Cortex of kidney (tissue), 1 donor: ENCODE measurements around the gene HAUS7.

ENCODE experiments used
- DNase-seq: peaks from one replicate; lab custom pipeline; 2025; lab: John Stamatoyannopoulos, UW

Gene HAUS7

DNA sequence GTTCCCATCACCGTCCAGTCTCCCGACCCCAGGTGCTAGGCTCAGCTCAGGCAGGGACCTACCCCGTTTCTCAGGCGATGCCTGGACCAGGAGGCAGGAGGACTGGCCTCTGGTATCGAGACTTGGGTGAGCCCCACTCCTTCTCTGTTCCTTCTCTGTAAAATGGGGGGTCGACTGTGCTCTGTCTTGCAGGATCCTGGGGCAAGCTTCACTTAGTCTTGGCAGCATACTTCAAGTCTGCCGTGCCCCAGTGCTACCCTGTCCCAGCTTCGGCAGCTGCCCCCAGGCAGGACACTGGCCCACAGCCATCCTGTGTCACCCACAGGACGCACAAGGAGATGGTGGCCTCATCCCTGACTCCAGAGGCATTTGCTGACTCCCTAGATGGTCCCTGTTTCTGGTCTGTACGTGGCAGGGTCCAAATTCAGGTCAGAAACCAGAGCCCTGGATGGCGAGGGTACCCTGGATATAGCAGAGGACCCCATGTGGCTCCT lies 7.0 kb upstream of the HAUS7 start:
- no peak for DNase-seq

DNA sequence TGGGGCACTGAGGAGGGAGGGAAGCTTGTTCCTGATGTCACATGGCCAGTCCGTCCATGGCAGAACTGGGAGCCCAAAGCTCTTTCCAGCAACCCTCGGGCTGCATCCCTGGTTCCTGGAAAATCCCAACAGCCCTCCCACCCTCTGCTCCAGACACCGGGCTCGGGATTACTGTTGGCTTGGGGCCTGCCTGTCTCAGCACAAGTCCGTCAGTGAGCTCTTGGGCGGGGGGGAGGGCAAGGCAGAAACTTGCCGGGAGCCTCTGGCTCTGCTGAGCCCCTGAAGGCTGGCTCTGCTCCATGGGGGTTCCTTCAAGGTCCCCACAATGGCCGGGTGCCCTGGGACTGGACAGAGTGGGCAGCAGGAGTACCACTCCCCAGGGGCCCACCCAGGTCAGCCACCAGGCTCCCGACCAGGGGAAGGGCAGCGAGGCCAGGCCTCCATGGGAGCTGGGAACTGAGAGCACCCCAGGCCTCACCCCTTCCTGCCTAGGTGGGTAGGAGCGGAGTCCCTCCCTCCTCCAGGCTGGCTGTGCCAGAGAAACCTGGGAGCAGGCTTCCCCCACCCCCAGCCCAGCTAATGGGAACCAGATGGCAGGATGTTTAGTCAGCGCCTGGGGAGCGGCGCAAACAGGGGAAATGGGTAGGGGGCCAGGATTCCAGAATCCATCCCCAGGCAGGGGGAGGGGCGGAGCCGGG lies 6.4 kb upstream of the HAUS7 start:
- no peak for DNase-seq

DNA sequence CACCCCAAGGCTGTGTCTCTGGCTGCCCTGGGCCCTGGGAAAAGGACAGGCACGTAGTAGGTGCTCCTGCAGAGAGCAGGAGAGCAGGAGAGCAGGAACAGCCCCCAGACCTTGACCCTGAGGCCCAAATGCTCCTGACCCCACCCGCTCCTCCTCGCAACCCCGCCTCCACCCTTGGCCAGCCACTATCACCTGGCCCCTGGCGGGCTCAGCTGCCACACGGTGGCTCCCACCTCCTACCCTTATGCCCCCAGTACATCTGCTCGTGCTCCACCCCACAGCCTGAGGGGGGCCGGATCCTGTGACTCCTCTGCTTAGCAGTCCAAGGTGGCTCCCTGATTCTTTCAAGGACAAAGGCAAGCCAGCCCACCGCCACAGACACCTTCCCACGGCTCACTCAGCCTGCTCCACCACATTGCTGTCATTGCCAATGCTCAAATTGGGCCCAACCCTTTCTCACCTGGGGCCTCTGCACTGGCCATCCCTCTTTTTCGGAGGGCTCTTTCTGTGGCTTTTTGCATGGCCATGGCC lies 5.4 kb upstream of the HAUS7 start:
- no peak for DNase-seq

DNA sequence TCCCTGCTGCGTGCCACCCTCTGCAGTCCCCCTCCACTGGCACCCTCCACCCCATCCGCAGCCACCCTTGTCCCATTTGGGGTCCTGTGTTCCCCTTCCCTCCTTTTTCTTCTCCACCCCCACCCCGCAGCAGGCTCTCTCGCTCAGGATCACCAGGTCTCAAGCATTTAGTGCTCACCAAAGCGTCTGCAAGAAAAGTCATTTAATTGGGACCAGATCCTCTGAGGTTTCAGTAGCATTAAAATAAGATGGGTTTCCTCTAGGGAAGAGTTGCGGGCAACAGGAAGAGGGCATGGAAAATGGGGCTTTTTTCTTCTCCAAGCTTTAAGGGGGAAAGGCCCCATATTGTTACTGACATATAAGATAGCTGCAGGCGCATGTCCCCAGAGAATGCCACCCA lies 4.9 kb upstream of the HAUS7 start:
- DNase-seq: no peak

DNA sequence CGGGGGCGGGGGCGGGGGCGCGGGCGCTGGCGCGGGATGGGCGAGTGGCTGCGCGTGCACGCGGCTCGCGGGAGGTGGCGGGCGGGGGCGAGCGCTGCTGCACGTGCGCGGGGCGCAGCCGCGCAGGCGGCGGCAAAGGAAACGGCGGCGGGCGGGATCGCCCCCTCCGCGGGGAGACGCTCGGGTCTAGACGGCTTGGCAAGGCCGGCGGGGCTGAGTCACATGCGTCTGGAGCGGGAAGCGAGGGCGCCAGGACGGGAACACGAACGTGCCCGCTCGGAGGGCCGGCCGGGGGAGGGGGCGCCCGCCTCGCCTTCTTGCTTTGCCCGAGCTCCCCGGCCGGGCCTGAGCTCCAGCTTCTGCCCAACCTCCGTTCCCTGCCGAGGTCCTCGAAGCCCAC lies 4.3 kb upstream of the HAUS7 start:
- DNase-seq: no peak

DNA sequence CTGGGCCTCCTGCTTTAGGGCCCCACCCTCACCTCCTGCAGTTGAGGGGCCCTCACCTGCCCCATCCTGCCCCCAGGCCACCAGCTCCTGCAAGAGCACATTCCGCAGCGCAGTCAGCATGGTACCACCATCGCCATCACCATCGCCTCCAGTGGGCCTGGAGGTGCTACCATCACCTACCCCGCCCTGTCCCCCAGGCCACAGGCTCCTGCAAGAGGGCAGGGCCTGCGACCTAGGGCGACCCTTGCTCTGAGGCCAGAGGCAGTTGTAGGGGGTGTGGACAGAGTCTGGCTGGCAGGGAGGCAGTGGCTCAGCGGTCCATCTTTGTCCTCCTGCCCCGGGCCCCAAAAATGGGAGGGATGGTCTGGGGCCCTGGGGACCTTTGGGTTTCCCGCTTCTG lies 3.9 kb upstream of the HAUS7 start:
- no peak for DNase-seq

DNA sequence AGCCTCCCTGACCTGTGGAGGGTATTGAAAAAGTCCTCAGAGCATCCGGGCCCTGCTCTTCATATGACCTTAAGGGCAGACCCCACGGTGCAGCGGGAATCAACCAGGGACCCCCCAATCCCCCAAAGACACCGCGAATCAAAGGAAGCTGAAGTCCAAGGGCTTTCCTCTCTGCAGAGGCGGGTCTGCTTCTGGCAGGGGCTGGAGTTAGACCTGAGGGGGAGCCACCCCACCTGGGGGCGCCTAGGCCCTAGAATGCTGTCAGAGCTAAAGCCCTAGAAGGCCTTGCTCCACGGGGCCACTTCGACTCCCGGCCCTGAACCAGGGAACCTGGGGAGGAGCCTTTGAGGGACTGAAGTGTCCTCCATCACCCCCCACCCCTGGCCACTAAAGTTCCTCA lies 2.8 kb upstream of the HAUS7 start:
- DNase-seq: no peak

DNA sequence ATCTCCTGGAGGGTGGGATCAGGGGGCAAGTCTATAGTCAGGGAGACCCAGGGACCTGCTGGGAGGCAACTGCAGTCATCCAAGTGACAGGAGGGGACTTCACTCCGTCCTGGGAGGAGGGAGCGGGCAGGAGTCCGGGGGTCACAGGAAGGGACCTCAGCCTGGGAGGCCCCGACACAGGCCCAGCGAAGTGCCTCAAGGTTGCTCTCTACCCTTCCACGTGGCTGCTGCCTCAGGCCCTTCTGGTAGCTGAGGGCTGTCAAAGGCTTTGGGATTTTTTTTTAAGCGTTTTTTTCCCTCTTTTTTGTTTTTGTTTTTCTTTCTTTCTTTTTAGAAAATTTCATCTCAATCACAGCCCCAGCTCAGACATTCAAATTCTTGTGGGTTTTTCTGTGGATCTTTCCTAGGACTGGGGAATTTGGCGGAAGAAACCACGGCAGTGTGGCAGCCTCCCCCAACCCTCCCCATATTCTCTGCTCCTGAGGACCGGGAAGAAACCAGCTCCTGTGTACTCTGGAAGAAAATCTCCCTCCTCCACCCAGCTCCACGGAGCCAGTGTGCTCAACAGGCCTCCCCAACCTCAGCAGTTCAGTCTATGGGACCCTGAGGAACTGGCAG lies 1.4 kb upstream of the HAUS7 start:
- no peak for DNase-seq

DNA sequence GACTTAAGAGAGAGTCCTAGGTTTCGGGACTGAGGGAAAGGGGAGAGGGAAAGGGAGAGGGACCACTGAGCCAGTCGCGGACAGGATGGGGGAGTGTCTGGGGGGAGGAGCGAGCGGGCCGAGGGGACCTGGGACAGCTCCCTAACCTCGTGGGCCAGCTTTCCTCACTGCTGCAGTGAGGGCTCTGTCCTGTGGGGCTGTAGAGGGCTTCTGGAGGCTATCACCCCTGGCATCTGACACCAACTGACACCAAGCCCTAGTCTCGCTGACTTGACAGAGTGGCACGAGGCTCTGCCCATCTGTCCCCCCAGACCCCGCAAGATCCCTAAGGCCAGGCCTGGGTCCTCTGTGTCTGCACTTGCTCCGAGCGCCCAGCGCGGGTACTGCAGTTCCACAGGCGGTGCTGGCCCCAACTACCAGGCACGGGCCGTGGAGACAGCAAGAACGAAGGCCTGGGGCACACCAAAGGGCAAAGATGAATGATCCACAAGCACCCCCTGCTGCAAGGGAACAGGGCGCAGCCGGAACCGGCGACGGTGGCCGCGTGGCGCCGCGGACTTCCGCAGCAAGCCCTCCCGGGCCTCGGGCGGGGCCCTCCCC lies 465 bp downstream of the HAUS7 start:
- DNase-seq: no peak

DNA sequence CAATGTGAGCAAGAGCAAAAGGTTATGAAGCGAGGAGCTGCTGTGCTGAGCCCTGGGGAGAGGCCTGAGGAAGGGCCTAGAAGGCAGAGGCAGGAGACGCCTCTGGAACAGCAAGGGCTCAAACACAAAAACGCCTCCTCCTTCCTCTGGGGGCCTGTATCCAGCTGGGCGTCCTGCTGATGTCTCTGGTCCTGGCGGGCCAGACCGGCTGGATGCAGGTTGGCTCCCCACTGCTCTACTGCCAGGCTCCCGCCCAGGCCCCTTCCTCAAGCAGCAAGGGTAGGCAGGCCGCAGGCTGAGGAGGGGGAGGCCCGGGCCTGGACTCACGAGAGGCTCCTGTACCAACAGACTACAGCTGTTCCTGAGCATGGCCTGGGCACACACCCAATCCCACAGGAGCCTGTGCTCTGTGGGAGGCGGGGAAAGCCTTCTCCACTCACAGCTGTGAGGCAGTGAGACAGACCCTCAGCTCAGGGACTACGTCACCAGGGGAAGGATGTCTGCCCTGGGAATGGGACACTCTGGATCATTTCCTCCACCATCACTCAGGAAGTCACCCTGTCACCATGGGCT lies 2.3 kb downstream of the HAUS7 start:
- DNase-seq: no peak

DNA sequence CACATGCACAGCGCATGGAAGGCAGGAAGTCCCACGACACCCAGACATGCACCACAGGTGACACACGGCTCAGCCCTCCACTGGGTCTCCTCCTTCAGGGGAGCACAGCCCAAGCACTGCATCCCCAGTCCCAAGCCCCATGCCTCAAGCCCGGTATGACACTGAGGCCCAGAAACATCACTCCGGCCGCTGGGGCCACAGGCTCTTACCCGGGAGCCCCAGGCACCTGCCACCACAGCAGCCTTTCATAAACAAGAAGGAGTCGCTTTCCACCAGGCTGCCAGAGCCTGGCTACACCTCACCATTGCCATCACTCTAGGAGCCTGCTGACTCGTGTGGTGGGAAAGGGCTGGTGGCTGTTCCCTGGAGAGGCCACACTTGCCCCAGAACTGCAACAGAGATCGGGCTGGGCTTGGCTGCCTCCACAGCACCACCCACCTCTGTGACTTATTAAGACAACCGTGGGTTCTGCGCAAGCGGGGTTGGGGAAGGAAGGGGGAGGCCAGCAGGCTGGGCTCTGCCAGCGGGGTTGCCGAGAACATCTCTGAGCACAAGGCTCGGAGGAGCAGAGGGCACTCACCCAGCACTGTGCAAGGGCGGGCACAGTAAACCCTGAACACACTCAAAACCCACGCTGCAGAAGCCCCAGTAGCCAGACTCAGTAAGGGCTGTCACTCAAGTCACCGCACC lies 4.5 kb downstream of the HAUS7 start:
- DNase-seq: no peak

DNA sequence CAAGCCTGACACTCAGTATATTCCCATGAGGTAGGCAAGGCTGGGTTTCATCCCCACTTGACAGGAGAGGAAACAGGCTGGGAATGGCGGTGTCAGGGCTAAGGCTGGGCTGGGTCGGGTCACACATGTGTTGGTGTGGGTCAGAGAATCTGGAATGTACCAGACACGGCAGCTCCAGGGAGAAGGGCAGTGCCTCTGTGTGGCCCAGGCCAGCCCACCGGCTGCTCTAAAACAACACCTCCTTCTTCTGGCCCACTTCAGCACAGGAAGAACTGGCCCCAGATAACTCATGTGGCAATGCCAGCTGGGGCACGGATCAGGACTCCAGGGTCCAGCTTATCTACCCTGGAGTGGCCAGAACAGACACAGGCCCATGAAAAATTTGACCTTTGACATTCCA lies 6.3 kb downstream of the HAUS7 start:
- no peak for DNase-seq

DNA sequence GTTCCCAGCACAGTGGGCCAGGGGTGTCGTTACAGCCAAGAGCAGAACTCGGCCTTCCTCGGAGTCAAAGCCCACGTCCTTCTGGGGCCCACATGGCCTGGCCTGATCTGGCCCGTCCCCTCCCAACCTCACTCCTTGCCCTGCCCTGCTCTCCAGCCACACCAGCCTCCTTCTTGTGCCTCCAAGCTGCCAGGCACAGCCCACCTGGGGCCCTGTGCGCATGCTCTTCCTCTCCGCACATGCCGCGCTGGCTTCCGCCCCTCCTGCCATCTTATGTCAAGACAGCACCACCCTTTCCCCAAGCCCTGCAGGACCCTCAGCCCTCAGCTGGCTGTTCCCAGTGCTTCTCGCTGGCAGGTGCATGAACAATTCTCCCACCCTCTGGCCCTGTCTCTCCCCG lies 6.8 kb downstream of the HAUS7 start:
- no peak for DNase-seq

DNA sequence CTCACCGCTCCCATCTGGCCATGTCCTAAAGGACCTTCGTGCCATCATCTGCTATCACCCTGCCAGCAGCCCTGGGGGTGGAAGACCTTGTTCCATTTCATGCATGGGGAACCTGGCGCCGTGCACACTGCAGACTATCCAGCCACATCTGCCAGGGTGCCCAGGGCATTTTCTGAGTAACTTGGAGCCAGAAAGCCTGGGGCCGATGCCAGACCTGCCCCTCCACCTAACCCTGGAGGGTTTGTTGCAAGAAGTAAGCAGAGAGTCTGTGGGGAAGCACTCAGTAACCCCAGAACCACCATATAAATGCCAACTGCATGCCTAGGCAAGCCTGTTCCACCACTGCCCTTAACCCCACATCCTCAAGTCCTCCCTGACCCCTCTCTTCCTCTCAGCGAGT lies 7.3 kb downstream of the HAUS7 start:
- no peak for DNase-seq

DNA sequence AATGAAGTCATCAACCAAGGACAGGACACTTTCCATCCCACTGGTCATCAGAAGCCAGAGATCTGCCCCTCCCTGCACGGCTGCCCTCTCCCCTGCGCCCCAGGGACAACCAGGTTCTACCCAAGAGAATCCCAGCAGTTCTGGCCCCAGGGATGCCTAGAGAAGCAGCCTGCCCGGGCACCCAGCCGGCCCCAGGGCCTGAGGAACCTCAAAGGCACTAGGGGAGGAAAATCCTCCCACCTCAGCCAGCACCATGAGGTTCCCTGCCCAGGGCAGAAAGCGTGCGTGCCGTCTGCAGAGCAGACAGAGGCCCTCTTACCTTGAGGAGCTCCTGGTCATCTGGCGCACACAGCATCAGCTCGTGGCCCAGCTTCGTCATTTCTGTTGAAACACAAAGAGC lies 8.1 kb downstream of the HAUS7 start:
- no peak for DNase-seq

DNA sequence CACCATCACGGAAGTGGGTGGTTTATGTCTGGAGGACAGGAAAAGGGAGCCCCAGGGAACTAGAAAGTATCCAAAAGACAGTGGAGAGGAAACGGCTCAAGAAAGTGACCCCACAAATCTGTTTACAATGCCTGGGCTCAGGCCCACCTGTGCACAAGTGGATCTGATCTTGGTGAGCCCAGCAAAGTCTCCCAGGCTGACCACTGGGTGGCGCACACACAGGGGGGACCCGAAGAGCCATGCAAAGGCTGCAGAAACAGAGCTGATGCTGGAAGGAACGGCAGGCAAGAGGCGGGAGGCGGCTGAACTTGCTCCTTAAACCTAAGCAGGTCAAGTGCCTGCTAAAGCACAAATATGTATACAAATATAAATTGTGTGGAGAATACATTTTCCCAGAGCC lies 9.6 kb downstream of the HAUS7 start:
- no peak for DNase-seq

DNA sequence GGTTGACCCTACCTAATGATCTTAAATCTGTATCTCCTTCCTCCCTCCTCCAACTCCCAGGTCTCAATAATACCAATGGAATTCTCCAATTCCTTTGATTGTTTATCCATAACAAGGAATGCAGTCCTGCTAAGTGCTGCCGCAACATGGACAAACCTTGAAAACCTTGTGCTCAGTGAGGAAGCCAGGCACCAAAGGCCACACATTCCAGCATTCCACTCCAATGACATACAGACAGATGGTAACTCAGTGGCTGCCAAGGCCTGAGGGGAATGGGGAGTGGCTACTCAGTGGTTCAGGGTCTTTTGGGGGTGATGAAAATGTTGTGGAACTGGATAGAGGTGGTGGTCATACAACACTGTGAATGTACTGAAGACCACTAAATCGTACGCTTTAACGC lies 10.4 kb downstream of the HAUS7 start:
- DNase-seq: no peak

DNA sequence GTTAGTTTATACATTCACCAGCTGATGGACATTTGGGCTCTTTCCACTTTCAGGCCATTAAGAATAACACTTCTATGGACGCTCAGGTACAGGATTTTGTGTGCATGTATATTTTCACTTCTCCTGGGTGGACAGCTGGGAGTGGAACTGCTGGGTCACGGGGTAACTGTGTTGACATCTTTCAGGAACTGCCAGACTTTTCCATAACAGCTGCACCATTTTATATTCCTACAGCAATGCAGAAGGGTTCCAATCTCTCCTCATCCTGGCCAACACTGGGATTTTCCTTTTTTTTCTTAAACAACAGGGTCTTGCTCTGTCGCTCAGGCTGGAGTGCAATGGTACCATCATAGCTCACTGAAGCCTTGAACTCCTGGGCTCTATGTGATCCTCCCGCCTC lies 11.9 kb downstream of the HAUS7 start:
- no peak for DNase-seq

DNA sequence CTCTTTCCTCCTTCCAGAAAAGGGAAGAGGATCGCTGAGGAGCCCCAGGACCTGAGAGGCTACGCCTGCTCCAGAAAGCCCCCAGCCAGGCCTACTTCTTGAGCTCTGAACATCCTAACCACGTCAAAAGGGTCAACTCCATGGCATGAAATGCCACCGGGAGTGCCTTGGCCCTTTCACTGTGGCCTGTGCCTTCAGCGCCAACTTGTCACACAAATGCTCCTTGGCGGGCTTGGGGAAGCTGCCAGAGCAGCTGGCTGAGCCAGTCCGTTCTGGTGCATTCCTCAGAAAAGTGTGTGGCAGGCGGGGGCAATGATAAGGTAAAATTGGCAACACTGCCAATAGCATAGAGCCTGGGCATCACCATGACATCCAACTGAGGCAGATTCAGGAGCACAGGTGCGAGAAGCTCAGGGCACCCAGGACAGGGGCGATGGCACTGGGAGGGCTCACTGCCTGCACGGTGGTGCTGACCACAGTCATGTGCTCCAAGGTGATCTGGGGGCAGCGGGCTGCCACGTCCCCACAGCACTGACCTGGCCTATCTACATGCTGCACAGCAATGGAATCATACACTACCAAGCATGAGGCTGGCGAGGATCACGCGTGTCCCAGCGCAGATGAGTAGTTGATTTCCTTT lies 12.4 kb downstream of the HAUS7 start:
- DNase-seq: no peak

DNA sequence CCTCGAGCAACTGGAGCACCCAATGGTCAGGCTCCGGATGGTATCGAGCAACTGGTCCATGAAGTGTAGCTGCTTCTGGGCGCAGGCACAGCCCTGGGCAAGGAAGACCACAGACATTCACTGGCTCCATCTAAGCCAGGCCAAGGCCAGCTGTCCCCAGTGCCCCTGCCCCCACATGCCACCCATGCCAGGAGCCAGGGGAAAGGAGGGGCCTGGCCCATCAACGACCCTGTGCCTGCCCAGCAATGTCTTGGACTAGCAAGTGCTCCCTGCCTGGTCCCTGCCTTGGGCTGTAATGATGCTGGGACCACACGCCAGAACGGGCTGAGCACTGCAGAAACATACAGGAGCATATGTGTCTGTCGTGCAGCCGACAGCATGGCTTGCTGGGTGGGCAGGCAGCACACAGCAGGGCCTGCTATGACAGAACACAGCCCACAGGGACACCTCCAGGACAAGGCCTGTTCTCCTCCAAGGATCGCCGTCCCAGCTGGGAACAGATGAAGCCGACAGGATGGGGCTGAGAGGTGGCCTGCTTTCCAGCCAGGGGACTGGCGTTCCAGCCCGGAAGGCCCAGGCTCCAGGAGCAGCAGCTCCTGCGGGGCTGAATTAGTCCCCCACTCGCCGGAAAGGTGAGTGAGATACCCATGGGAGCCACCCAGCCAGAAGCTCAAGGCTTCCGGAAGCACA lies 13.1 kb downstream of the HAUS7 start:
- DNase-seq: no peak

DNA sequence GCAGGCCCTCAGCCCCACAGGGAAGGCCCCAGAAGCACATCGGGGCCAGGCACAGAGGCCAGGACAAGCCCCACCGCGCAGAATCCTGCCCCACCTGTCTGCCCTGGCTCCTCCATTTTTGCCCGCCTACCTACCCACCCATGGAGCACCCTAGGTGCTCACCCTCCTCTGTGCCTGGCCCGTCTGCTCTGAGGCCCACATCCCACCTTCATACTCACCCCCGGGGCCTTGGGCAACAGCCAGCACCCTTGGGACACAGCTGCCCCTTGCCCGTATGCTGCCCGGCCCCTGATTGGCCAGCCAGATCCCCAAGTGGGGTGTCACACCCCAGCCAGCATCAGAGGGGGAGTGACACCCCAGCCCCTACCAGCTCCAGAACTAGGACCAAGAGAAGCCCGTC lies 13.7 kb downstream of the HAUS7 start:
- no peak for DNase-seq
